Measurements from ENCODE around the gene ISLR.

DNA sequence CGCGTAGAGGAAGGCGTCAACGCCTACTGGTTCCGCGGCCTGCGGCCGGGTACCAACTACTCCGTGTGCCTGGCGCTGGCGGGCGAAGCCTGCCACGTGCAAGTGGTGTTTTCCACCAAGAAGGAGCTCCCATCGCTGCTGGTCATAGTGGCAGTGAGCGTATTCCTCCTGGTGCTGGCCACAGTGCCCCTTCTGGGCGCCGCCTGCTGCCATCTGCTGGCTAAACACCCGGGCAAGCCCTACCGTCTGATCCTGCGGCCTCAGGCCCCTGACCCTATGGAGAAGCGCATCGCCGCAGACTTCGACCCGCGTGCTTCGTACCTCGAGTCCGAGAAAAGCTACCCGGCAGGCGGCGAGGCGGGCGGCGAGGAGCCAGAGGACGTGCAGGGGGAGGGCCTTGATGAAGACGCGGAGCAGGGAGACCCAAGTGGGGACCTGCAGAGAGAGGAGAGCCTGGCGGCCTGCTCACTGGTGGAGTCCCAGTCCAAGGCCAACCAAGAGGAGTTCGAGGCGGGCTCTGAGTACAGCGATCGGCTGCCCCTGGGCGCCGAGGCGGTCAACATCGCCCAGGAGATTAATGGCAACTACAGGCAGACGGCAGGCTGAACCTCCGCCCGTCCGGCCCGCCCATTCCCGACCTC lies 39.0 kb upstream of the ISLR start:
- TF ChIP-seq, protein P1, sequence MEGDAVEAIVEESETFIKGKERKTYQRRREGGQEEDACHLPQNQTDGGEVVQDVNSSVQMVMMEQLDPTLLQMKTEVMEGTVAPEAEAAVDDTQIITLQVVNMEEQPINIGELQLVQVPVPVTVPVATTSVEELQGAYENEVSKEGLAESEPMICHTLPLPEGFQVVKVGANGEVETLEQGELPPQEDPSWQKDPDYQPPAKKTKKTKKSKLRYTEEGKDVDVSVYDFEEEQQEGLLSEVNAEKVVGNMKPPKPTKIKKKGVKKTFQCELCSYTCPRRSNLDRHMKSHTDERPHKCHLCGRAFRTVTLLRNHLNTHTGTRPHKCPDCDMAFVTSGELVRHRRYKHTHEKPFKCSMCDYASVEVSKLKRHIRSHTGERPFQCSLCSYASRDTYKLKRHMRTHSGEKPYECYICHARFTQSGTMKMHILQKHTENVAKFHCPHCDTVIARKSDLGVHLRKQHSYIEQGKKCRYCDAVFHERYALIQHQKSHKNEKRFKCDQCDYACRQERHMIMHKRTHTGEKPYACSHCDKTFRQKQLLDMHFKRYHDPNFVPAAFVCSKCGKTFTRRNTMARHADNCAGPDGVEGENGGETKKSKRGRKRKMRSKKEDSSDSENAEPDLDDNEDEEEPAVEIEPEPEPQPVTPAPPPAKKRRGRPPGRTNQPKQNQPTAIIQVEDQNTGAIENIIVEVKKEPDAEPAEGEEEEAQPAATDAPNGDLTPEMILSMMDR (conservative IDR thresholded peaks at IDR 0.05 in 1 of 2, IDR thresholded peaks at IDR 0.05 in 1 of 2; ENCODE audit: low read depth in 1 of 2, low read length in 2 of 2) = peak; percentile 30 to 58
- TF ChIP-seq EZH2 (IDR thresholded peaks at IDR 0.05; ENCODE audit: low read length, missing control alignments) = peak; percentile 67

All from fibroblast of lung (primary cell).